Effector memory CD4-positive, alpha-beta T cell (primary cell): ENCODE measurements around the gene MRPL1.

Experiments used
- DNase-seq, 3 donors: peaks; one replicate each; pipeline ENCODE4 v3.0.0-alpha.2; 2020
- H3K27ac ChIP-seq: 2 replicates; pipeline ENCODE4 v1.7.0; 2013; ENCODE audit warnings: mild to moderate bottlenecking, low read length, moderate library complexity; ENCODE audit not compliant: insufficient read depth, poor library complexity, severe bottlenecking
- H3K27me3 ChIP-seq: replicated peaks from 2 replicates; pipeline ENCODE4 v1.7.0; 2013; ENCODE audit warnings: mild to moderate bottlenecking, low read length; ENCODE audit not compliant: insufficient read depth, control insufficient read depth, poor library complexity, severe bottlenecking
- H3K36me3 ChIP-seq: 2 replicates; pipeline ENCODE4 v1.7.0; 2013; ENCODE audit warnings: mild to moderate bottlenecking, low read length, moderate library complexity; ENCODE audit not compliant: control insufficient read depth, insufficient read depth
- H3K4me1 ChIP-seq: 2 replicates; pipeline ENCODE4 v1.7.0; 2013; ENCODE audit warnings: low read length, mild to moderate bottlenecking; ENCODE audit not compliant: control insufficient read depth, insufficient read depth, poor library complexity, severe bottlenecking
- H3K4me3 ChIP-seq: 2 replicates; pipeline ENCODE4 v1.7.0; 2013; ENCODE audit warnings: low read length, low read depth, mild to moderate bottlenecking; ENCODE audit not compliant: insufficient read depth, poor library complexity, severe bottlenecking
- H3K9me3 ChIP-seq: 2 replicates; pipeline ENCODE4 v1.7.0; 2013; ENCODE audit warnings: mild to moderate bottlenecking, low read length, moderate library complexity; ENCODE audit not compliant: control insufficient read depth

The MRPL1 gene

GRCh38 chr4:77910676-77911075, 48.0 kb downstream of the MRPL1 start:
- peaks cover 4% of the 10 kb centered on the region for H3K36me3 ChIP-seq
- H3K4me1 ChIP-seq: no peaks in the 10 kb centered on the region
- DNase-seq: no peak
- no peaks in the 10 kb centered on the region for H3K27me3 ChIP-seq
- H3K9me3 ChIP-seq: no peaks in the 10 kb centered on the region
- H3K4me3 ChIP-seq: no peak overlapping the region
- H3K27ac ChIP-seq: no peak overlapping the region

DNA sequence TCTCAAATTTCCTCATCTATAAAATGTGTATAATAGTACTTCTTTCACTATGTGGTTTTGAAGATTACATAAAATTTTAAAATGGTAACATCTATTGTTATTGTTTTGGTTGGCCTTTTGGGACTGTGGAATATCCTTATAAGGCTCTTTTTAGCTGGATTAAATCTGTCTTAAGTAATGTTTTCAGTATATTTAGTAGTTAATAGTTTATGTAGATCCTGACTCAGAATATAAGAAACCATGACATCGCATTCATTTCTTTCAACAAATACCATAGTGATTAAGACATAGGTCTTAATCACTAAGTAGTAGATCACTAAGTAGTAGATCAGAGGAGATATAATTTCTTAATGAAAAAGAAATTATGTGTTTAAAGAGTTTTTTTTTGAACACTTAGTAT, 48.5 kb downstream of the MRPL1 start:
- Histone ChIP-seq H3K36me3 (peaks cover 4% of the 10 kb centered on the region), H3K4me1 (no peaks in the 10 kb centered on the region), H3K4me3 (no peak overlapping the region), H3K27me3 (no peaks in the 10 kb centered on the region), H3K9me3 (no peaks in the 10 kb centered on the region), H3K27ac (no peak overlapping the region)
- no peak for DNase-seq

DNA sequence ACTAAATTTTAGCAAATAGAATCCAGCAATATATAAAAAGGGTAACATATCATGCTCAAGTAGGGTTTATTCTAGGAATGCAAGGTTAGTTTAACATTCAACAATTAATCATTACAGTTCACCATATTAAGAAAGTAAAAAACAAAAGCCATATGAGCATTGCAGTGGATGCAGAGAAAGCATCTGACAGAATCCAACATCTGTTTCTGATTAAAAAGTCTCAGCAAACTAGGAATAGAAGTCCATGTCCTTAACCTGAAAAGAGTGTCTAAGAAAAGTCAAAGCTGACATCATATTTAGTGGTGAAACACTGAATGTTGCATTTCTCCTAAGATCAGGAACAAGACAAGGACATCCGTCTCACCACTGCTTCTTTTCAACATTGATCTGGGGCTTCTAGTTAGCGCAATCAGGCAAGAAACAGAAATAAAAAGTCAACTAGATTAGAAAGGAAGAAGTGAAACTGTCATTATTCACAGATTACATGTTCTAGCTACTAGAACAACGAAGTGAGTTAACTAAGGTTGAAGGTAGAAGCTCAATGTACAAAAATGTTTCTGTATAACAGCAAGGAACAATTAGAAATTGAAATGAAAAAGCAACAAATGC, 49.3 kb downstream of the MRPL1 start:
- H3K36me3 ChIP-seq: peaks cover 4% of the 10 kb centered on the region
- H3K27ac ChIP-seq: no peak overlapping the region
- no peaks in the 10 kb centered on the region for H3K4me1 ChIP-seq
- no peaks in the 10 kb centered on the region for H3K27me3 ChIP-seq
- DNase-seq: no peak
- no peaks in the 10 kb centered on the region for H3K9me3 ChIP-seq
- H3K4me3 ChIP-seq: no peak overlapping the region

GRCh38 chr4:77913348-77913747, 50.7 kb downstream of the MRPL1 start:
- no peaks in the 10 kb centered on the region for H3K4me1 ChIP-seq
- H3K9me3 ChIP-seq: no peaks in the 10 kb centered on the region
- DNase-seq: no peak
- H3K27me3 ChIP-seq: no peaks in the 10 kb centered on the region
- H3K4me3 ChIP-seq: no peak overlapping the region
- peaks cover 4% of the 10 kb centered on the region for H3K36me3 ChIP-seq
- H3K27ac ChIP-seq: no peak overlapping the region

GRCh38 chr4:77917075-77917474, 54.4 kb downstream of the MRPL1 start:
- H3K4me3 ChIP-seq: no peak overlapping the region
- no peaks in the 10 kb centered on the region for H3K9me3 ChIP-seq
- H3K4me1 ChIP-seq: no peaks in the 10 kb centered on the region
- DNase-seq: no peak
- no peaks in the 10 kb centered on the region for H3K27me3 ChIP-seq
- no peaks in the 10 kb centered on the region for H3K36me3 ChIP-seq
- no peak overlapping the region for H3K27ac ChIP-seq

- no peak for DNase-seq
- Histone ChIP-seq H3K27ac (no peak overlapping the region), H3K4me3 (no peak overlapping the region), H3K4me1 (no peaks in the 10 kb centered on the region), H3K27me3 (no peaks in the 10 kb centered on the region), H3K9me3 (no peaks in the 10 kb centered on the region), H3K36me3 (no peaks in the 10 kb centered on the region)
Observed at GRCh38 chr4:77917601-77918000, 55.0 kb downstream of the MRPL1 start.

DNA sequence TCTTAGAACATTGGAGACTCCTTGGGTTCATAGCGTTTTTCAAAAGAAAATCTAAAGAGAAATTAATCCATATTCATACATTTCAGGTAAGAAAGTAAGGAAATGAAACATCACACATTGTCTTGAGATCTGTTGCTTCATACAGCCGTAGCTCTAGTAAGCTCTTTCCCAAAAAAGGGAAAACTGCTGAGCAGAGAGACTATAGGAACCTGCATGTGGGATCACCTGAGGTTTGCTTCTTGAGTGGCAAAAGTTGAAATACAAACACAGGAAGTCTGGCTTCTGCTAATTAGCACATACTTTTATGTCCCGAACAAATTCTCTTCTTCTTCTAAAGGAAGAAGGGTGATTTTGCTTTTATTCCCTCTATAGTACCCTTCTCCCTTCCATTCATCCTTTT, 57.7 kb downstream of the MRPL1 start:
- H3K9me3 ChIP-seq: no peaks in the 10 kb centered on the region
- H3K36me3 ChIP-seq: peaks cover 8% of the 10 kb centered on the region
- no peaks in the 10 kb centered on the region for H3K27me3 ChIP-seq
- no peak for DNase-seq
- H3K27ac ChIP-seq: no peak overlapping the region
- H3K4me3 ChIP-seq: no peak overlapping the region
- H3K4me1 ChIP-seq: no peaks in the 10 kb centered on the region

DNA sequence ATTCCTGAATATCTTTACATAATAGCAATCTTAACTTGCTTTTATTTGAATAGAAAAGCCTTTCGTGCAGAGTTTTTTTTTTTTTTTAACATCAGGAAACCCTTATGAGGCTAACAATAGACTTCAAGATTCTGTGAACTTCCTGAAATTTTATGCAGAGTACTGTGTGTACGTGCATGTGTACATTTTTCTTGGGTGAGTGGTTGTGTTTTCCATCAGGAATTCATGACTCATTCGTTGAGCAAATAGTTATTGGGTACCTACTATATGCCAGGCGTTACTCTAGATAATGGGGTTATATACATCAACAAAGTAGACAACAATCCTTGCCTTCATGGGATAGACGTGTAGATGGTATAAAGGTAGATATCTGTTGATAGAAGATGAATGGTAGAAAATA, 59.1 kb downstream of the MRPL1 start:
- Histone ChIP-seq H3K27ac (no peak overlapping the region), H3K36me3 (peaks cover 8% of the 10 kb centered on the region), H3K9me3 (no peaks in the 10 kb centered on the region), H3K4me3 (no peak overlapping the region), H3K27me3 (no peaks in the 10 kb centered on the region), H3K4me1 (no peaks in the 10 kb centered on the region)
- no peak for DNase-seq

DNA sequence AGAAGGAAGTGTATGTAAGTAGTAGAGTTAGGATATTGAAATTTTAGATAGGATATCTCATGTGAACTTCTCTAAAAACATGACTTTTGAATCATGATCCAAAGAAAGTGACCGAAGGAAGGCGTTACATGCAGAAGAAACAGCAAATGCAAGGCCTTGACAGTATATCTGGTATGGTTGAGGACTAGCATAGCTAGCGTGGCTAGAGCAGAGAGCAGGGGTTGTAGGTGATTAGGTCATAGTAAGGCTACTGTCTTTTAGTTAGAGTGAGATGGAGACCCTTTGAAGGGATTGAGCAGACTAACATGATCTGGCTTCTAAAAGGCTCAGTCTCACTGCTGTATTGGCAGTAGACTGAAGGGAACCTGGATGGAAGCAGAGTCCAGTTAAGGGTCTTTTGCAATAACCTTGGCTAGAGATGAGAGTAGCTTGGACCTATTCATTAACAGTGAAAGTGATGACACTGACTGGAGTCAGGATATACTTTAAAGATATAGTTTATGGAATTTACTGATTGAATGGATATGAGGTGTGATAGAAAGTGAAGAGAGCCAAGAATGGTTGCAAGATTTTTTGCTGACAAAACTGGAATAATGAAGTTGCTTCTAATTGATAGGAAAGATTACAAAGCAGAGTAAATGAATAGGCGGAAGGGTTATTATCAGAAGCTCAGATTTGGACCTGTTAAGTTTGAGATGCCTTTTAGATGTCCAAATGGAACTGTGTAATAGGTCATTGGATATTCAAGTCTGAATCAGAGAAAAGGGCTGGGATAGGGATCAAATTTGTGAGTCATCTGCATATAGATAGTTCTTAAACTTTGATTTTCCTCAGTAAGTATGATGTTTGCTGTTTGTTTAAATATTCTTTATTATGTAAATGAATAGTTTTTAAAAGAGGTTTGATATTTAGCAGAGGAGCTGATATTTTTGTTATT, 59.8 kb downstream of the MRPL1 start:
- Histone ChIP-seq H3K36me3 (peaks cover 8% of the 10 kb centered on the region), H3K4me1 (no peaks in the 10 kb centered on the region), H3K9me3 (no peaks in the 10 kb centered on the region), H3K27me3 (no peaks in the 10 kb centered on the region), H3K27ac (no peak overlapping the region), H3K4me3 (no peak overlapping the region)
- no peak for DNase-seq
